Cardiac septum (tissue), 1 donor: Measurements from ENCODE around the gene GRAMD1B. TPM values are rescaled to one million over a fixed set of nuclear protein-coding genes. Genes with fewer than 3 reads are reported as not detected.
"Not testable (repeated sequence)": the region's sequence is repeated elsewhere in the genome, so short reads cannot be mapped to it uniquely, and the experiment has no call there.

ENCODE experiments used
- DNase-seq: peaks from one replicate; pipeline ENCODE4 v3.0.0-alpha.2; 2020; ENCODE audit warnings: low spot score
- intact Hi-C: fragments of 100-400 bp; cut with DNase I; formaldehyde crosslinking; loops from one replicate; pipeline ENCODE4 v1.14.0; 2022
- total RNA-seq: library from RNA; stranded (reverse); fragmentation: NEBNext Ultra II Directional; extraction: Animal tissue kit (Norgen Biotek cat#: 25700); gene quantifications from one replicate; pipeline ENCODE4 v1.2.1, GENCODE V29; 2021
- donor health status: DM: no; HTN: no; CAD: no.

The GRAMD1B gene
- total RNA-seq, 1 donor from 2014 or later, result 15.3 TPM

DNA sequence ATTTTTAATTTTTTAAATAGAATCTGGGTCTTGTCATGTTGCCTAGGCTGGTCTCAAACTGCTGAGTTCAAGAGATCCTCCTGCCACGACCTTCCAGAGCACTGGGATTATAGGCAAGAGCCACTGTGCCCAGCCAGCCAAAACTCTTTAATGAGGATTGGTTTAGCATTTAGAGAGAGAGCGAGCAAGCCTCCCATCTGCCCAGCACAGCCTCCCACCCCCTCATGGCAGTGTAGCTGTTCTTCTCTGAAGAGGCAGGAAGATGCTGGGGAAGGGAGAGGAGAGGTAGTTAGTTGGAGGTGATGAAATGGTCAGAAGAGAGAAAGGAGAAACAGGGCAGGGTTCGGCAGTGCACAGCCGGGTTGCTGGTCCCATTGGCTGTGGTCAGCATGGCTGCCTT is 118.7 kb downstream of the GRAMD1B start:
- intact Hi-C loops, result no loop called here

DNA sequence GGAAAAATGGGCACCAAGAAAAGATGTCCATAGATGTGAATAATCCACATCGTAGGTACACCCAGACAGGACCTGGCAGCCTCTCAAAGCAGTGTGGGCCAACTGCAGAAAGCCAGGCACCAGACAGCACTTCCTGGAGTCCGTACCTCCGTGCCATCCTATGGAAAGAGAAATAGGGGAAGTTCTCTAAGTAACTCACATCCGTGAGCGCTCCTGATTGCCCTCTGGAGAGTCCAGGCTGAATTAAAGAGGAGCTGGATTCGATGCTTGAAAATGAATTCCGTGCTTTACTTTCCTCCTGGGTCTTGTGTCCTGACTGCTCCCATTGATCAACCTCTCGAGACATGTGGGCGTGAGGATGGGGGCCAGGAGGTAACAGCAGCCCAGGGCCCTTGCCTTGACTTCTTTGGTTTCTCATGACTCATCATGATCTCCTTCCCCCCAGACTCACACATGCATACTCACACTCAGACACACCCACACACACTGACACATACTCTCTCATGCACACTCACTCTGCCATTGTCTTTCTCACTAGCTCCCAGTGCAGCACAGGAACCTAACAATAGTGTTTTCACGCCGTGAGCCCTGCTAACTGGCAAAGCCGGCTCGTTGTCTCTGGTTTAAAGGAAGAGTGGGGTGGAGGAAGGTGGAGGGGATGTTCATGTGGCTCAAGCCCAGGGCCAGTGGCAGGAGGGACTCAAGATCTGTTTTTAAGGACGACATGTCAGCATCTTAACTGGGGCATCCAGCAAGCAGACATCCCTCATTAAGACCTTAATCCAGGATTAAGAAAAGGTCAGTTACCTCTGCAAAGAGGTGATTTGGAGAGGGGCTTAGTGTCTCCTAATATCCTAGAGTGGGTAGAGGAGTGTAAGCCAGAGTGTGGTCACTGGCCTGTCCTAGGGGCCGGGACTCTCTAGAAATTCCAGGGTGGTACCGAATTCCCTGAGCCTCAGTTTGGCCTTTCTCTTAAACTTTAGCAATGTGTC is 120.2 kb downstream of the GRAMD1B start:
- intact Hi-C loops, result loop anchor here (5.0 kb wide), 1 partner anchor 33 kb away; no protein-coding TSS in a partner anchor
- DNase-seq, result no peak

More for the DNA sequence above, 118.7 kb downstream of the GRAMD1B start:
- DNase-seq, result no peak

DNA sequence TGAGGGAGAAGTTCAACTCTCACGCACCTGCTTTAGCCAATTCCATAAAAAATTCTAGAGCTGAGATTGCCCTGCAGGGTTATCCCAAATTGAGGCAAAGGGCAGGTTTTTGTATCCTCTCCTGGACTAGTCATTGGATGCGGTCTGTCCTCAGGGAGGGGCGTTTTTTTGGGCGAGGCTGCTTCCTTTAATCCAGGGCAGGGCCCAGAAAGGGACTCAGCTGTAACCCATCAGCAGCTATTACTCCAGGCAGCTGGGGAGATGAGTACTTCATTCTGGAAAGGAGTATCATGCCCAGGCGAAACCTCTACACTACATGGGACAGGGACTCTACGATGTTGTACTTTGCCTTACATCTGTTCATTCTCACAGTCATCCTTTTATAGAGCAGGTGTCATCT is 121.0 kb downstream of the GRAMD1B start:
- DNase-seq, result no peak
- intact Hi-C loops, result loop anchor here (5.0 kb wide), 1 partner anchor 34 kb away; no protein-coding TSS in a partner anchor

DNA sequence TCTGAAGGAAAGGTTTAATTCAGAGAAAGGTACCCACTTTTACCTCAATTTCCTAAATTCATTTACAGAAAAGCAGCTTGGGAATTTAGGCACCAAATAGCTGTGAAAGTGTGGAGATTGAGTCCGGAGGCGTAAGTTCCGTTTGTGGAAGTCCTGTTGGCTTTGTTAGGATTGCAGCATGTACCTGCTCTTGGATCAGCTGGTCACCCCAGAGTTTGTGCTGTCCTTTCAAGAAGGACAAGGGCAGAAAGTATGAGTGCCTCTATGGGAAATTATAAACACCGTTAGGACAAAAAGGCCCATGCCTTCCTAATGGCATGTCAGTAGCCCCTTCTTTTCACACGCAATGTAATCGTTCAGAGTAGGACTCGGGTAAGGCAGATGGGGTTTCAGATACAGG is 126.6 kb downstream of the GRAMD1B start:
- intact Hi-C loops, result no loop called here
- DNase-seq, result no peak

DNA sequence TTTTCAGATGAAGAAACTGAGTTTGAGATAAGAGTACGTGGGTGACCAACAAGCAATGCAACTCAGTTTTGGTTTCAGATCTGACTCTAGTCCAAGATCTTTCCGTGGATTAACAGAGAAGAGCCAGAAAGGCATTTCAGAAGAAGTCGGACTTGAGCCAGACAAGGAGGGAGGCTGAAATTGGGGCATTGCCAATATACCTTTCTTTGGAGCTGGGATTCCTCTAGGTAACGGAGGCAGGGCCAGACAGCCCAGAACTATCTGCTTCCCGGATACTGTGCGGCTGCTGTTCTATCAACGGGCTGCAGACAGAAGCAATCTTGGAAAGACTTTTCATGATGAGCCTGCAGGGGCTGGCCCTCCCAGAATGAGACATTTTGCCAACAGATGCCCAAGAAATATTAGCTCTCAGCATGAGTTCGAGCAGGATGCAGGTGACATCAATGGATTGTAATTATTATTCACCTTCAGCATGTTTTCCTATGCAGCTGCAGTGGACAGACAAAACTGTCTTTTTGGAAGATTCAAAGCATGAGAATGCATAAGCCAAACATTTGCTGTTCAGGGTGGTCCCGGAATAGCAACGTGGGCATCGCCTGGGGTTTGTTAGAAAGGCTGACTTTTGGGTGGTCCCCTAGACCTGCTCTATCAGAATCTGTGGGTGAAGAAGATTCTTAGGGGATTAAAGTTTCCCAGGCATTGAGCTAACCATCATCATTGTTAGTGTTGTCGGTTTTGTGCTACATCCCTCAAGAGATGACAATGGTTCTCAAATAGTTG is 128.7 kb downstream of the GRAMD1B start:
- DNase-seq, result no peak
- intact Hi-C loops, result no loop called here

DNA sequence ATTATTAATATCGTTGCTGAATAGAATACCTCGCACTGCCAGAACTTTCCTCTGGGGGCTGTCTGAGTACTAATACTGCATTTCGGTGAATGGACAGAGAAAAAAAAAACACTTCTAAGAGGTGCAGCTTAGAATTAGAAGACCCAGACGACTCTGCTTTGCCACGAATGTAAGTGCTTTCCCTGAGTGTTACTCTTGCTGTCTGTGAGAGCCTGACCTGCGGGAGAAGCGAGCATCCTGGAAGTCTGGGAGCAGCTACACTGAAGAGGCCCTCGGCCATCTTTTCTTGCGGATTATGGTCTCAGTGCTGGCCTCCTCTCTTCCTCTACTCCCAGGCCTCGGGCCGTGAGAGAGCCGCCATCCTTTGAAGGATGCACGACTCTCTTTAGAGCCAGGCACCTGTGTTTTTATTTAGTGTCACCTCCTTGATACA is 129.5 kb downstream of the GRAMD1B start:
- intact Hi-C loops, result no loop called here
- no peak for DNase-seq

DNA sequence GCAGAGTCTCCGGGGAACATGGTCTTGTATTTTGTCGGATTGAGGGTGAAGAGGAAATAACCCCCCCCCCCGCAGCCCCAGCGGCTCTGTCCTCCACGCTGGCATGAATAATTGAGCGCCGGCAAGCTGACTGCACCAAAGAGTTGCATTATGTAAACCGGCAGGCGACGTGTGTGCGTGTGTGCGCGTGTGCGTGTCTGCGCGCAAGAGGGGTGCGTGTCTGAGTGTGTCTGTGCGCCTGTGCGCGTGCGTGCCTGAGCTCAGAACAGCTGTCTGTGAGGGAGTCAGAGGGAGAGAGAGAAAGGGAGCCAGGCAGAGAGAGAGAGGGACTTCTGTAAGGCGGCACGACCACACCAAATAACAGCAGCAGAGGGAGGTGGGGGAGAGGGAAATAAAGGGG is 129.9 kb downstream of the GRAMD1B start:
- intact Hi-C loops, result no loop called here
- DNase-seq, result no peak

DNA sequence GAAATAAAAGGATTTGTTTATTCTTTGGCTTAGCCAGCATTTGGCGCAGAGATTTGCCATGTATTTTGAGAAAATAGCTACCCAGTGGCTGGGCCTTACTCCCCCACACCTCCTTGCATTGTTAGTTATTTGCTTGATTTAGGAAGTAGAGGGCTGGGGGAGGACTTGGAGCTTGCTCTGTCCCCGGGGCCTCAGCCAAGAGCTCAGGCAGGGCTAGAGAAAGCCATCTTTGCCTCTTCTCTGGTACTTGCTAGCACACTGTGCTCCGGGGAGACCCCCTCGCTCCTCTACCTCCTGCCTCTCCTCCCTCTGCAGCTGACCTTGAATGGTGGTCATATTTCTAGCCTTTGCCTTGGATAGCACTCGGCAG is 131.3 kb downstream of the GRAMD1B start:
- no peak for DNase-seq
- intact Hi-C loops, result no loop called here

DNA sequence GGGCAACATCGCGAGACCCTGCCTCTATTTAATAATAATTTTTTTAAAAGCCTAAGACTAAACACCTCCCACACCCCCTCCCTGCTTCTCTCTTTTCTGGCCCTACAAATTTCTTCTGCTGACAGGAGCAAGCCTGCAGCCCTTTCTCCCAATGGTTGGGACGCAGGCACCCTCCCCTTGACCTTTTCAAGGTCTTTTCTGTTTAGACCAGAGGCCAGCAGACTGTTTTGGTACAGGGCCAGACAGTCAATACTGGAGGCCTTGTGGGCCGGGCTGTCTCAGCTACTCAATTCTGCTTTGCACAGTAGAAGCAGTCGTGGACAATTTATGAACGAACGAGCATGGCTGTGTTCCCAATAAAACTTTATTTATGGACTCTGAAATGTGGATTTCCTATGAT is 132.1 kb downstream of the GRAMD1B start:
- DNase-seq, result no peak
- intact Hi-C loops, result no loop called here

DNA sequence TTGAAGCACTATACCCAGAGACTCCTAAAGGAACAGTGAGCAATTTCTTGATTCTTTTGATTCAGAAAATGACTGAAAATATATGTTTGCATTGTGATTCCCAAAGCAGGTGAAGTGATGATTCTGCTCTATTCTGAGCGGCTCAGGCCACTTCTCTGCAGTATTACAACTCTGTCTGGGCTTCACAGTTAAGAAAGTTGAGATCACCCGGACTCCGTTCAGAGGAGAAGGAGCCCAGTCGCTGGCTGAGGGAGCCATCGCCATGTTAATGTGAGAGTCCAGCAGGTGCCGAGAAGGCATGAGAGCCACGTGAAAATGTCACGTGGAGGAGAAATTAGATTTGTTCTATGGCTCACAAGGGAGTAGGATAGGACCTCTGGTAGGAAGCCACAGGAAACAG is 132.8 kb downstream of the GRAMD1B start:
- intact Hi-C loops, result no loop called here
- no peak for DNase-seq

DNA sequence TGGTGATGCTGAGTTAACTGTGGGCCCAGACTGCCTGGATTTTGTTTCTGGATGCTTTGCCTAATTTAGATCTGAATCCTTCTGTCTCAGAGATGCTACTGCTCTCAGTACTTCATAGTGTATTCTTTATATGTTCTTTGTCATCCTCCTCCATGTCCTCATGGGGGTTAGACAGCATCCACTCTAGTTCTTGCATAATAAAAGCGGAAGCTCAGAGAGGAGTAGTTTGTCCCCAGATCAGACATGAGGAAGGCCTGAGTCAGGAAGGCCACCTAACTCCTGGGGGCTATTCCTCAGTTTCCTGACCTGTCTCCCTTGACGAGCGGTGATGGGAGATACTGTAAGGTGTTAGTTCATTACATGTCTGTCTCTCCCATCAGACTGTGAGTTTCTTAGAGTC is 134.2 kb downstream of the GRAMD1B start:
- intact Hi-C loops, result no loop called here
- no peak for DNase-seq

DNA sequence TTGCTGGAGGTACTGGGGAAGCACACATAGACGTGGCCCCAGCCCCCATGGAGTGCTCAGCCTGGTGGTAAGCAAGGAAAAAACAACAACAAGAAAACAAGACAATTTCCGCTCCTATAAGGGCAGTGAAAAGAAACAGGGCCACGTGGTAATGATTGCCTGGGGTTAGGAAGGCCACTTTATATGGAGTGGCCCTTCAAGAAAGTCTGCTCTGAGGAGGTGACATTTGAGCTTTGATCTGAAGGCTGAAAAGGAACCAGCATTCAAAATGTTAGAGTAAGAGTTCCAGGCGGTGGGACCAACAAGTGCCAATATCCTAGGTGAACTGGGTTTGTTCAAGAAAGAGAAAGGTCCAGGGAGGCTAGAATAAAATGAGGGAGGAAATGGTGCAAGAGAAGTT is 136.8 kb downstream of the GRAMD1B start:
- intact Hi-C loops, result no loop called here

DNA sequence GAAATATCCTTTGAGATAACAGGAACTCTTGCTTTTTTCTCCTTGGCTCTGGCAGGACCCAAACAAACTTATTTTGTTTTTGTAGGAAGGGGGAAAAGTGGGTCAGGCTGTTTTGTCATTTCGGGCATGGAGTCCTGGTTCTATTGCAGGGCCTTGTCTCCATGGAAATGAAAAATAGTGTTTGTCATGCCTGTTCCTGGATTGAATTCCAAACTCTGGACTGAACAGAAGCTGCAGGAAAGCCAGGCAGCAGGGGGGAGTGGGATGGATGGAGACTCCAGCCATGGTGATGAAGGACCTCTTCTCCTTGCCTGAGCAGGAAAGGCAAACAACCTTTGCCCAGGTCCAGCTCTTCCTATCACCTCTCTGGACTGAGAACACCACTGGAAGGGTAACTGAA is 137.4 kb downstream of the GRAMD1B start:
- DNase-seq, result no peak
- intact Hi-C loops, result no loop called here

More for the DNA sequence above, 136.8 kb downstream of the GRAMD1B start:
- no peak for DNase-seq

DNA sequence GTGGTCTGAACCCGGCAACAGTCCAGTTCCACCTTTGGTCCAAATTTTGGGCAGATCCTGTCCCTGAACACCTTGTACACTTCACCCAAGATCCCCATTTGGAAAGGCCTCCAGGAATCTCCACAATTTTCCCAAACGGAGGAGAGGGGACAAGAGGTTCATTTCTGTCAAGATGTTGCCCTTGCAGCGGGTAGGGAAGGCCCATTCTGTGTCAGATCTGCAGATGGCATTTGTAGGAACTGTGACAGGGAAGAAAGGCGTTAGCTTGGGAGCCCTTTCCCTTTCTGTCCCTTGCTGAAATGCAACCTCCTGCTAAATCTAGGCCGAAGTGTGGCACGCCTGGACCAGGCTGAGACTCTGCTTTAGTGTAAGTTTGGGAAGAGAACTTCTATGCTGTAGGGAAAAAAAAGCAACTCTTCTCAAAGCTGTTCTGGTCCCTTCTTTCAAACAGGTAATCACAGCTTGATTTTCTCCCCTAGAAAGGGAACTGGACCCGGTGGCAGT is 138.3 kb downstream of the GRAMD1B start:
- DNase-seq, result no peak
- intact Hi-C loops, result no loop called here

DNA sequence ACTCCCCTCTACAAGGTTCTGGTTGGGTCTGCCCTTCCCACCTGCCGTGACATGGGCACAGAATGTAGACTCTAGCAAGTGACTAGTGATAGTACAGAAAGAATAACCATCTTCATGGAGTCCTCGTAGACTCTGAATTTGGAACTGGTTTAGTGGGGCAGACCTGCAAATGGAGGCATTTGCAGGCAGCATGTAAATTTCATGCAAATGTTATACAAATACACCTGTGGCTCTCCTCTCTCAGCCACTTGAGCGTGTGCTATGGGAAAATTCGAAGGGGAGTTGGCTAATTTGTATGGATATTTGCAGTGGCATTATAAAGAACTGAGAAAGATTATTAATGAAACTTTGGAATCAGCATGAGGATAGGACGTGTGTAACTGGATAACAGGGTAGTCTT is 139.3 kb downstream of the GRAMD1B start:
- no peak for DNase-seq
- intact Hi-C loops, result no loop called here

DNA sequence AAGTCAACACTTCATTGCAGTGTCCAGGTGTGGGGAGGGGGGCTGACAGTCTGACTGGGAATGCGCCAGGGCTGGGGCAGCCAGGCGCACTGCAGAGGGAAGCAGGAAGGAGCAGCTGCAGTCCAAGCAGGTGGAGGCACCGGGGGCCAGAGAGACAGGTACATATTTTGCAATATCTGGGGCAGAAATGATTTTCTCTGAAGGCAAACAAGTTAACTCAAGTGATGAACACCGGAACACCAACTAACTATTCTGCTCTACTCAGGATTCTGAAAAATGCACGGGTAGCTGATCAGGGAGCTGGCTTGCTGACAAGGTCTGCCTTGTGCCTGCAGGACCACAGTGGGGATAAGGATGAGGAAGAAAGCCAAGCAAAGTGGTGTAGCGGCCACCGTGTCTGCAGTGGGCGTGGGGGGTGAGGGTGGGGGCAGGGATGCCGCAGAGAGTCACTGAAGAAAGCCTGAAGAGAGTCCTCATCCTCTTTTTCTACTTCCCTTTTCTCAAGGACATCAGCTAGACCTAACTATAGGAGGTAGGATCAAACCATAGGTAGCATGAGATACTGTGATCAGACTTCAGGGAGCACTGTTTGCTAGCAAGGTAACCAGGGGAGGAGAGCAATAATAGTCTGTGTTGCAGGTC is 141.0 kb downstream of the GRAMD1B start:
- no peak for DNase-seq
- intact Hi-C loops, result no loop called here

DNA sequence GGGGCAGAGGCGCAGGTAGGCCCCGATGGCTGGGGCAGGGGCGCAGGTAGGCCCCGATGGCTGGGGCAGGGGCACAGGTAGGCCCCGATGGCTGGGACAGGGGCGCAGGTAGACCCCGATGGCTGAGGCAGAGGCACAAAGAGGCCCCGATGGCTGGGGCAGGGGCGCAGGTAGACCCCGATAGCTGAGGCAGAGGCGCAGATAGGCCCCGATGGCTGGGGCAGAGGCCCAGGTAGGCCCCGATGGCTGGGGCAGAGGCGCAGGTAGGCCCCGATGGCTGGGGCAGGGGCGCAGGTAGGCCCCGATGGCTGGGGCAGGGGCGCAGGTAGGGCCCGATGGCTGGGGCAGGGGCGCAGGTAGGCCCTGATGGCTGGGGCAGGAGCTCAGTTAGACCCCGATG is 142.7 kb downstream of the GRAMD1B start:
- intact Hi-C loops, DNase-seq: not testable (repeated sequence)

DNA sequence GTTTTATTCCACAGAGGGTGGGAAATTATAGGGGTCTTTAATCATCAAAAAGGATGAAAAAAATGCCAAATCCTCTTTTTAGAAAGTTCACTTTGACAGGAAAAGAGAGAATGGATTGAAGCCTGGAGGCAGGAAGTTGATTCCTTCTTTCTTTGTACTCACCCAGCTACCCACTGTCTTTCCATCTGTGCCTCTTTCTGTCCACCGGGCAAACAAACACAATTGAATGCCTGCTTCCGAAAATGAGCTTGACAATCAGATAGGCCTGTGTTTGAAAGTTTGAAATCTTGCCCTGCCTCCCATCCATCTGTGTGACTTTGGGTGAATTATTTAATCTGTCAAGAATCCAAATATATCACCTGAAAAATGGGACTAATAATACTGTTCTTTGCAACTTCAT is 143.2 kb downstream of the GRAMD1B start:
- no peak for DNase-seq
- intact Hi-C loops, result no loop called here

DNA sequence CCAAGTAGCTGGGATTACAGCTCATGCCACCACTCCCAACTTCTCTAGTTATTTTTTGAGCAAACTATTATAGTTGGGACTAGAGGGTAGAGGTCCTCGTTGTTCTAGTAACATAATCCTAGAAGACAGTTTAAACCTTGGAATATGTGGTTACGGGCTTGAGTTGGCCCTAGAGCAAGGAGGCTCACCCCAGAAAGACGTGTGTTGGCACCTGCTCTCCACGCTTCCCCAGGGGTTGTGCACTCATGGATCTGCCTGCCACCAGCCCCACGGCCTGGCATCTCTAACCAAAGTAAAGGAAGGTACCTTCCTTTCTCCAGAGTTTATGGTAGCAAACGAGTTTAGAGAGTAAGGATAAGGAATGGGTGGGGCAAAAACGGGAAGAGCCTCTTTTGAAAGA is 145.4 kb downstream of the GRAMD1B start:
- intact Hi-C loops, result no loop called here
- no peak for DNase-seq

DNA sequence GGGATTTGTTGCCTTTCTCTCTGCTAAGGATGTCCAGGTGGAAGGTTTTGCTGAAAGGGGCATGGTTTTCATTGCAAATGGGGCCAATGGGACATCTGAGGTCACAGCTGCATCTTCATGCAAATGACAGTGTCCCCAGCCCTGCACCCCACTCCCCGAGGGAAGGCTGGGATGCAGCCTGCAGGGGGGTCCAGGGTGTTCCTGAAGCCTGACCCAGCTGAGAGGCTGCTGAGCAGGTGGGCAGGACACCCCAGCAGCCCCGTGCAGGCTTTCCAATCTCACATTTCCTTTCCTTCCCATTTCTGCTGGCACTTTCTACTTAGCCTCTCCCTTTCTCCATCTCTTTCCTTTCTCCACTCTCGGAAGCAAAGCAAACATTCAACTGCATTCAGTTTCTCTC is 146.0 kb downstream of the GRAMD1B start:
- DNase-seq, result no peak

More for the DNA sequence above, 146.0 kb downstream of the GRAMD1B start:
- intact Hi-C loops, result loop anchor here (2.0 kb wide), 1 partner anchor 65 kb away; no protein-coding TSS in a partner anchor
